NB4 (cell line): ENCODE measurements around the gene NCCRP1.
A peak's percentile ranks its signal among the peaks of the same experiment; 100 is the strongest.

ENCODE experiments used
- DNase-seq: peaks from one replicate; pipeline ENCODE4 v3.0.0; 2010; ENCODE audit warnings: low read depth
- H3K4me3 ChIP-seq: one replicate; pipeline ENCODE4 v1.5.1; 2011; ENCODE audit warnings: mild to moderate bottlenecking, low read depth, low read length, moderate library complexity
- MYC ChIP-seq: IDR thresholded peaks from 2 replicates; pipeline ENCODE4 v1.6.1; 2011; ENCODE audit warnings: low read depth, low read length
- POLR2A ChIP-seq: IDR thresholded peaks from 2 replicates; pipeline ENCODE4 v1.6.1; 2011; ENCODE audit warnings: mild to moderate bottlenecking; ENCODE audit not compliant: insufficient read length; ENCODE audit errors: extremely low read depth
- TF ChIP-seq, protein P1 (sequence below): IDR thresholded peaks from 2 replicates; pipeline ENCODE4 v1.6.1; 2011; ENCODE audit warnings: low read depth, low read length
- TF ChIP-seq, protein P2 (sequence below): IDR thresholded peaks from one replicate; pipeline ENCODE4 v1.5.1; 2012; ENCODE audit warnings: low read depth, low read length

The NCCRP1 gene

DNA sequence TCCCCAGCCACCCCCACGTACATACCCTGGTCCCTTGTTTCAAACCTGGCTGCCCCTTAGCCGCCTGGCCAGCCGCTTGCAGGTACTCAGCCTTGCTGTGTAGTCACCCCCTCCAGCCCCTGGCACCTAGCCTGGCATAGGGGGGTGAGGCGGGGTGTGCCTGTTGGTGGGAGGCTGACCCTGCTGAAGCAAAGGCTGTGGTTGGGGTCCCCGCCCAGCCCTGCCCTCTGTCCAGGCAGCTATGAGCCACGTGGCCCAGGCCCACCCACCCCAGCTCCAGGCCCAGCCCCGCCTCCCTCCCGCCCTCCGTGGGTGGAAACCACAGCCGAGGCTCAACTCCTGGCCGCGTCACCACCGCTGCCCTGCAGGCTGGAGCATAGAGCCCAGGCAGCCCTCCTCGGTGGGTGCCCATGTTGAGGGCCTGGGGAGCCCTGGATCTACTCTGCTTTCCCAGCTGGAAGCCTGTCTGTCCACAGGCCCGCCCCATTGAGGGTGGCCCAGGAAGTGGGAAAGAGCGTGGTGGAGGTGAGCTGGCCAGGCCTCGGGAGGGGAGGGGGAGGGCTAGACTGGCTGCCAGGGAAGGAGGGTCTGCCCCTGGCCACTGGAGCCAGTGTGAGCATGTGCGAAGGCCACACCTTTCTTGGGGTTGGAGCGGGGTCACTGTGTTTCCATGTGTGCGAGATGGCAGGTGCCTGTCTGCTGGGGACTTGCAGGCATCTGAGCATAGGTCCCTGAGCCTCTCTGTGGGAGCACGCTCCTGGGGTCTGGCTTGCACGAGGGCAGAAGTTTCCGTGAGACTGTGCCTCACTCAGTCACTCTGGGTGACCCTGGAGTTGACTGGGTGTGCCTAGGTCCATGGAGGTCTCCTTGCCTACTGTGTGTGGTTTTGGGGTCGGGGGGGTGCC lies 40.2 kb upstream of the NCCRP1 start:
- peak; percentile 31 for DNase-seq
- TF ChIP-seq, protein P1, sequence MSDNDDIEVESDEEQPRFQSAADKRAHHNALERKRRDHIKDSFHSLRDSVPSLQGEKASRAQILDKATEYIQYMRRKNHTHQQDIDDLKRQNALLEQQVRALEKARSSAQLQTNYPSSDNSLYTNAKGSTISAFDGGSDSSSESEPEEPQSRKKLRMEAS = no peak
- TF ChIP-seq POLR2A (no peak), MYC (no peak)
- TF ChIP-seq, protein P2, sequence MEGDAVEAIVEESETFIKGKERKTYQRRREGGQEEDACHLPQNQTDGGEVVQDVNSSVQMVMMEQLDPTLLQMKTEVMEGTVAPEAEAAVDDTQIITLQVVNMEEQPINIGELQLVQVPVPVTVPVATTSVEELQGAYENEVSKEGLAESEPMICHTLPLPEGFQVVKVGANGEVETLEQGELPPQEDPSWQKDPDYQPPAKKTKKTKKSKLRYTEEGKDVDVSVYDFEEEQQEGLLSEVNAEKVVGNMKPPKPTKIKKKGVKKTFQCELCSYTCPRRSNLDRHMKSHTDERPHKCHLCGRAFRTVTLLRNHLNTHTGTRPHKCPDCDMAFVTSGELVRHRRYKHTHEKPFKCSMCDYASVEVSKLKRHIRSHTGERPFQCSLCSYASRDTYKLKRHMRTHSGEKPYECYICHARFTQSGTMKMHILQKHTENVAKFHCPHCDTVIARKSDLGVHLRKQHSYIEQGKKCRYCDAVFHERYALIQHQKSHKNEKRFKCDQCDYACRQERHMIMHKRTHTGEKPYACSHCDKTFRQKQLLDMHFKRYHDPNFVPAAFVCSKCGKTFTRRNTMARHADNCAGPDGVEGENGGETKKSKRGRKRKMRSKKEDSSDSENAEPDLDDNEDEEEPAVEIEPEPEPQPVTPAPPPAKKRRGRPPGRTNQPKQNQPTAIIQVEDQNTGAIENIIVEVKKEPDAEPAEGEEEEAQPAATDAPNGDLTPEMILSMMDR = no peak
- H3K4me3 ChIP-seq = no peak overlapping the region

DNA sequence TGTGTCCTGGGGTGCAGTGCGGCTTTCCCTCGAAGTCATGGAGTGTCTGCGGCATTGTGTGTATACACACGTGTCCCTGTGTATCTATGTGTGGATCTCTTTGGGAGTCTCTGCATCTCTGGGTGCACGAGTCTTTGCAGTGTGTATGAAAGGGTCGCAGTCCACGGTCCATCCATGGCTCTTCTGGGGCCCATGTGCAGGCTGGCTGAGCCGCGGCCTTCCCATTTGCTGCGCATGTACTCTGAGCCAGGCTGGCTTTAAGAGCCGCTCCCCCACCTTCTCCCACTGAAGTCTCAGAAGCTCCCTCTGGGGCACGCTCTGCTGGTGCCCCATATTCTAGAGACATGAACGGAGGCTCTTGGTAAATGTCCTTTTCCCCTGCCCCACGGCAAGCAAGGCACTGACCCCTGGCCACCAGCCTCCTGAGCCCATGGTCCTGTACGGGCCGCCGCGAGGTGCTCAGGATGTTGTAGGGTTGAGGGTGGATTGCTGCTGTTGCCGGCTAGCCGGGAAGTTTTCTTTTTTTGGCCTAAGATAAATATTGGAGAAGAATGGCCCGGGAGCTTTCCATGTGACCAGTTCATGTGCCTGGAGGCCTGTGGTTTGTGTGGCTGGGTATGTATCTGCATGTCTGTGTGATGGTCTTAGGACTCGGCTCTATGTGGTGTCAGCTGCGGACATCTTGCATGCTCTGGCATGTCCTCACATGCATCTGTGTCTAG lies 39.3 kb upstream of the NCCRP1 start:
- TF ChIP-seq, protein P1 = no peak
- TF ChIP-seq, protein P2 = no peak
- TF ChIP-seq POLR2A (no peak), MYC (no peak)
- no peak overlapping the region for H3K4me3 ChIP-seq
- no peak for DNase-seq

DNA sequence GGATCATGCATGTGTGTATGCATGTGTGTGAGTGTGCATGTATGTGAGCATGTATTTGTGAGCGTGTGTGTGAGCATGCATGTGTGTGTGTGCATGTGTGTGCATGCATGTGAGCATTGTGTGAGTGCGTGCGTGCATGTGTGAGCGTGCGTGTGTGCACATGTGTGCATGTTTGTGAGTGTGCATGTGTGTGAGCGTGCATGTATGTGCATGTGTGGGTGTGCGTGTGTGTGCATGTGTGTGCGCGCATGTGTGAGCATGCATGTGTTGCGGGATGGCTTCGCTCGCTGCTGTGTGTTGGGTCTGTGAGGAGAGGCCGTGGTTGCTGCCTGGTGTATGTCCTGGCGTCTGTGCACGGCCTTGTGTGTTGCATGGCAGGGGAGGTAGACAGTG lies 38.8 kb upstream of the NCCRP1 start:
- TF ChIP-seq, protein P2 = no peak
- TF ChIP-seq, protein P1 = no peak
- no peak for TF ChIP-seq MYC
- no peak overlapping the region for H3K4me3 ChIP-seq
- no peak for DNase-seq

DNA sequence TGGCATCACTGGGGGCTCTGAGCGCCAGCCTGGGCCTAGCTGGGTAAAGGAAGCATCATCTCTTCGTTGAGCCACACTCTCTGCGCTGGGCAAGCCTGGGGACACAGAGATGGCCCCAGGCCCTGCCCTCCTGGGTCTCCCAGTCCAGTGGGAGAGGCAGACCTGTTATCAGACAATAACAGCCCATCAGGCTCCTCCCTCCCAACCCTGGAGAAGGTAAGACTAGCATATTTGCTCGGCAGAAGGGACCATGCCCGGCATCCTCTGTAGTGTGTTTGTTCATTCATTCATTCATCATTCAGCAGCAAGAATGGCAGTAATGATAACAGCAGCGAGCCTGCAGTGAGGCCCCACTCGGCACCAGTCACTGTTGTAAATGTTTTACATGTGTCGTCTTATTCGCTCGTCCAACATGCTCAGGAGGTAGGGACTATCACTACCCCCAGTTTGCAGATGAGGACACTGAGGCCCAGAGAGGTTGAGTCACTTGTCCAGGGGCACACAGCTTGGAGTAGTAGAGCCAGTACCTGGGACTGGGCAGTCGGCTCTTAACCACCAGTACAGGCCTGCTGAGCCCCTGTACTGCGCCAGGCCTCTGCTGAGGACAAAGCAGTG lies 38.0 kb upstream of the NCCRP1 start:
- no peak for DNase-seq
- H3K4me3 ChIP-seq = no peak overlapping the region
- TF ChIP-seq, protein P1 = no peak
- TF ChIP-seq, protein P2 = no peak
- TF ChIP-seq POLR2A (no peak), MYC (no peak)

DNA sequence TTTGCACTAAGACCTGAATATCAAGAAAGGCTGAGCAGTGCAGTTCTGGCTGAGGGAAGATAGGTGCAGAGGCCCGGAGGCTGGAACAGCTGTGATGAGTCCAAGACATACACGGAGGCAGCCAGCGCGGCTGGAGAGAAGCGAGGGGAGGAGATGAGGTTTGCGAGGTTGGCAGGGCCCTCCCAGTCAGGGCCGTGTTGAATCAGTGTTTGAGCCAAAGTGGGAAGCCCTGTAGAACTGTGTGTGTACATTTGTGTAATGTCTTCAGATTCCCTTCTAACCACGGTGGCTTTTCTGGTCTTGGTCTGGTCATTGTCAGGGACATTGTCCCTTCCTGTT lies 36.3 kb upstream of the NCCRP1 start:
- no peak overlapping the region for H3K4me3 ChIP-seq
- DNase-seq = no peak
- TF ChIP-seq, protein P1 = no peak
- no peak for TF ChIP-seq MYC
- TF ChIP-seq, protein P2 = no peak
- TF ChIP-seq POLR2A = no peak
